NT2/D1 (cell line): ENCODE measurements around the gene ESD.

Experiments used
- DNase-seq: peaks from one replicate; pipeline ENCODE4 v3.0.0-alpha.2; 2011; ENCODE audit warnings: low read depth, low spot score
- H3K27me3 ChIP-seq: 2 replicates; pipeline ENCODE4 v1.6.0; 2011; ENCODE audit warnings: mild to moderate bottlenecking; ENCODE audit not compliant: insufficient read length, insufficient read depth
- H3K36me3 ChIP-seq: 2 replicates; pipeline ENCODE4 v1.6.1; 2011; ENCODE audit warnings: mild to moderate bottlenecking, low read length, mixed read lengths; ENCODE audit not compliant: insufficient read depth, insufficient read length
- H3K4me1 ChIP-seq: 2 replicates; pipeline ENCODE4 v1.5.1; 2011; ENCODE audit not compliant: insufficient read depth, insufficient read length
- H3K4me3 ChIP-seq: 2 replicates; pipeline ENCODE4 v1.5.1; 2011; ENCODE audit warnings: low read depth; ENCODE audit not compliant: insufficient read length
- H3K9ac ChIP-seq: 2 replicates; pipeline ENCODE4 v1.6.0; 2011; ENCODE audit warnings: low read depth; ENCODE audit not compliant: insufficient read length
- H3K9me3 ChIP-seq: 2 replicates; pipeline ENCODE4 v1.5.1; 2011; ENCODE audit warnings: mild to moderate bottlenecking, low read length; ENCODE audit not compliant: insufficient read depth
- SUZ12 ChIP-seq: IDR thresholded peaks from 2 replicates; pipeline ENCODE4 v1.6.1; 2011; ENCODE audit not compliant: insufficient read length, insufficient read depth; ENCODE audit errors: extremely low read depth
- YY1 ChIP-seq: IDR thresholded peaks from 2 replicates; pipeline ENCODE4 v1.6.1; 2011; ENCODE audit not compliant: insufficient read length, insufficient read depth
- ZNF274 ChIP-seq: IDR thresholded peaks from 2 replicates; pipeline ENCODE4 v1.6.1; 2011; ENCODE audit warnings: mild to moderate bottlenecking, low read depth, low read length

The ESD gene

GRCh38 chr13:46804391-46804815 is 7.4 kb upstream of the ESD start:
- H3K4me1 ChIP-seq, result no peaks in the 10 kb centered on the region
- H3K9me3 ChIP-seq, result no peaks in the 10 kb centered on the region
- H3K27me3 ChIP-seq, result no peaks in the 10 kb centered on the region
- H3K36me3 ChIP-seq, result no peaks in the 10 kb centered on the region
- no peak overlapping the region for H3K4me3 ChIP-seq
- TF ChIP-seq ZNF274 (no peak), SUZ12 (no peak), YY1 (no peak)
- H3K9ac ChIP-seq, result no peak overlapping the region
- DNase-seq, result no peak

- H3K4me3 ChIP-seq, result no peak overlapping the region
Observed at GRCh38 chr13:46803586-46803985, 6.6 kb upstream of the ESD start.

GRCh38 chr13:46801858-46802257 is 4.9 kb upstream of the ESD start:
- no peak overlapping the region for H3K4me3 ChIP-seq
- no peaks in the 10 kb centered on the region for H3K9me3 ChIP-seq
- H3K27me3 ChIP-seq, result no peaks in the 10 kb centered on the region
- TF ChIP-seq YY1 (no peak), SUZ12 (no peak), ZNF274 (no peak)
- H3K9ac ChIP-seq, result no peak overlapping the region
- no peaks in the 10 kb centered on the region for H3K4me1 ChIP-seq
- DNase-seq, result no peak
- no peaks in the 10 kb centered on the region for H3K36me3 ChIP-seq

More at GRCh38 chr13:46803586-46803985, 6.6 kb upstream of the ESD start:
- no peak for DNase-seq
- H3K9ac ChIP-seq, result no peak overlapping the region
- no peak for TF ChIP-seq YY1
- no peak for TF ChIP-seq SUZ12
- TF ChIP-seq ZNF274, result no peak
- H3K36me3 ChIP-seq, result no peaks in the 10 kb centered on the region
- no peaks in the 10 kb centered on the region for H3K4me1 ChIP-seq
- H3K9me3 ChIP-seq, result no peaks in the 10 kb centered on the region
- H3K27me3 ChIP-seq, result no peaks in the 10 kb centered on the region

- no peaks in the 10 kb centered on the region for H3K9me3 ChIP-seq
- H3K9ac ChIP-seq, result no peak overlapping the region
- H3K36me3 ChIP-seq, result no peaks in the 10 kb centered on the region
- no peaks in the 10 kb centered on the region for H3K4me1 ChIP-seq
- no peaks in the 10 kb centered on the region for H3K27me3 ChIP-seq
- no peak for TF ChIP-seq SUZ12
- no peak for TF ChIP-seq ZNF274
- TF ChIP-seq YY1, result no peak
- DNase-seq, result no peak
- no peak overlapping the region for H3K4me3 ChIP-seq
Observed at GRCh38 chr13:46799139-46799538, 2.2 kb upstream of the ESD start.

DNA sequence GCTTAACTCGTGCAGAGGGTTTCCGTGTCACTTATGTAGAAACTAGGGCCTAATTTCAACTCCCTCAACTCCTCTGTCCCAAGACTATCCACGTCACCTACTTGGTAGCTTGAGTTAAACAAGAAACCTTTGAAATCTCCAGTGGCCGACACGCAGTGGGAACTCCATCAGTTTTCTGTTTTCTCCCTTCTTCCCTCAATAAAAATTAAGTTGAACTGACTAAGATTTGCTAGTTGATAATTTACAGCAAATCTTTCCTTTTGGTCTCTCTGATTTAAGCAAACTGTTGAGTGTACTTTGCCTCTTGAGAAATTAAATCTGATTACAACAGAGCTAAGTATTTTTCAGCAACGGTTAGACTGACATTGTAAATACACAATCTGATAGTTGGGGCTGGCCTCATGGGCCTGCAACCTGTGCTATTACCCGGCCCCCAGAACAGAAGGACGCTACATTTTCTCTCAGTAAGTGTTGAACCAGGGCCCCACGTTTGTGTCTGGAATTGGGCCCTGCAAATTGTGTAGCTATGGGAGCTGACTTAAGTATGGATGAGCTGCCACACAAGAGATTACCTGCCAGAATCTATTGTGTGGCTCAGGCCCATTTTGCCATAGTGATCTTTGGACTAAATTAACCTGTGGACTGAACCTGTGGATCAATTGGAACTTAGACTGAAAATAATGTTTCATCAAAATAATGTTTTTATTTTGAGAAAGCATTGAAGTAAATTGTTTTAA is 708 bp upstream of the ESD start:
- TF ChIP-seq SUZ12 (no peak), YY1 (no peak), ZNF274 (no peak)
- no peak overlapping the region for H3K9ac ChIP-seq
- no peaks in the 10 kb centered on the region for H3K9me3 ChIP-seq
- no peak overlapping the region for H3K4me3 ChIP-seq
- H3K4me1 ChIP-seq, result no peaks in the 10 kb centered on the region
- H3K36me3 ChIP-seq, result no peaks in the 10 kb centered on the region
- no peak for DNase-seq
- H3K27me3 ChIP-seq, result no peaks in the 10 kb centered on the region

GRCh38 chr13:46796129-46796514 is 839 bp downstream of the ESD start:
- no peaks in the 10 kb centered on the region for H3K36me3 ChIP-seq
- no peak for TF ChIP-seq YY1
- TF ChIP-seq ZNF274, result no peak
- no peak for TF ChIP-seq SUZ12
- peak overlapping the region; percentile 79 for H3K9ac ChIP-seq
- peak overlapping the region; percentile 71 for H3K4me3 ChIP-seq
- H3K27me3 ChIP-seq, result no peaks in the 10 kb centered on the region
- H3K9me3 ChIP-seq, result no peaks in the 10 kb centered on the region
- no peak for DNase-seq
- no peaks in the 10 kb centered on the region for H3K4me1 ChIP-seq

- no peak for DNase-seq
- Histone ChIP-seq H3K9ac (no peak overlapping the region), H3K4me1 (no peaks in the 10 kb centered on the region), H3K27me3 (no peaks in the 10 kb centered on the region), H3K4me3 (no peak overlapping the region), H3K36me3 (no peaks in the 10 kb centered on the region), H3K9me3 (no peaks in the 10 kb centered on the region)
- TF ChIP-seq SUZ12, result no peak
- TF ChIP-seq ZNF274, result no peak
Observed at GRCh38 chr13:46795321-46795720, 1.6 kb downstream of the ESD start.
